Measurements from ENCODE around the gene KAZALD1. TPM values are rescaled to one million over a fixed set of nuclear protein-coding genes. Genes with fewer than 3 reads are reported as not detected.

Gene KAZALD1
- total and polyA plus RNA-seq, 7 donors: 1.5 to 10.7 (median 3.1) TPM

- no peak for ATAC-seq
- intact Hi-C loops (cut with DNase I): no loop called here
- H3K4me3 ChIP-seq: no peak overlapping the region
- H3K9me3 ChIP-seq: no peaks in the 10 kb centered on the region
- DNase-seq: no peak
- H3K27ac ChIP-seq: no peak overlapping the region
- no peak for TF ChIP-seq CTCF (IDR thresholded peaks at IDR 0.05)
- 2 to 23% (median 12%) methylated on average over 4 of the region's 4 CpGs for WGBS, 3 donors
- H3K4me1 ChIP-seq: no peaks in the 10 kb centered on the region
- no peaks in the 10 kb centered on the region for H3K36me3 ChIP-seq (ENCODE audit: insufficient read depth in 1 of 2, low read depth in 1 of 2)
- peaks cover 0 to 83% (median 9%) of the 10 kb centered on the region in 3 donors for H3K27me3 ChIP-seq (ENCODE audit: insufficient read depth in 3 of 3, low read length in 2 of 3)
Measured at GRCh38 chr10:101075775-101076174, 14.0 kb downstream of the KAZALD1 start.

- no peak overlapping the region for H3K27ac ChIP-seq
- DNase-seq (no peak), ATAC-seq (no peak)
- H3K27me3 ChIP-seq (ENCODE audit: insufficient read depth in 3 of 3, low read length in 2 of 3): peaks cover 0 to 82% (median 9%) of the 10 kb centered on the region in 3 donors
- no peaks in the 10 kb centered on the region for H3K9me3 ChIP-seq
- no peak overlapping the region for H3K4me3 ChIP-seq
- 74 to 81% (median 77%) methylated on average over 5 of the region's 5 CpGs for WGBS, 3 donors
- no peaks in the 10 kb centered on the region for H3K4me1 ChIP-seq
- no peaks in the 10 kb centered on the region for H3K36me3 ChIP-seq (ENCODE audit: insufficient read depth in 1 of 2, low read depth in 1 of 2)
- TF ChIP-seq CTCF (IDR thresholded peaks at IDR 0.05): no peak
- intact Hi-C loops (cut with DNase I): no loop called here
Measured at GRCh38 chr10:101076630-101077029, 14.8 kb downstream of the KAZALD1 start.

- peaks cover 0 to 78% (median 2%) of the 10 kb centered on the region in 3 donors for H3K27me3 ChIP-seq (ENCODE audit: insufficient read depth in 3 of 3, low read length in 2 of 3)
- H3K4me3 ChIP-seq: no peak overlapping the region
- intact Hi-C loops (cut with DNase I): no loop called here
- H3K9me3 ChIP-seq: no peaks in the 10 kb centered on the region
- 25 to 67% (median 43%) methylated on average over 1 of the region's 1 CpG for WGBS, 3 donors
- H3K36me3 ChIP-seq (ENCODE audit: insufficient read depth in 1 of 2, low read depth in 1 of 2): no peaks in the 10 kb centered on the region
- ATAC-seq (no peak), DNase-seq (no peak)
- no peak overlapping the region for H3K27ac ChIP-seq
- no peak for TF ChIP-seq CTCF (IDR thresholded peaks at IDR 0.05)
- no peaks in the 10 kb centered on the region for H3K4me1 ChIP-seq
Measured at GRCh38 chr10:101079874-101080273, 18.1 kb downstream of the KAZALD1 start.

- WGBS, 3 donors: 32 to 33% (median 33%) methylated on average over 5 of the region's 5 CpGs
- intact Hi-C loops (cut with DNase I): no loop called here
- ATAC-seq (no peak), DNase-seq (no peak)
- no peak for TF ChIP-seq CTCF (IDR thresholded peaks at IDR 0.05)
- H3K9me3 ChIP-seq: no peaks in the 10 kb centered on the region
- no peak overlapping the region for H3K27ac ChIP-seq
- H3K36me3 ChIP-seq (ENCODE audit: insufficient read depth in 1 of 2, low read depth in 1 of 2): no peaks in the 10 kb centered on the region
- no peak overlapping the region for H3K4me3 ChIP-seq
- no peaks in the 10 kb centered on the region for H3K4me1 ChIP-seq
- peaks cover 0 to 67% (median 0%) of the 10 kb centered on the region in 3 donors for H3K27me3 ChIP-seq (ENCODE audit: insufficient read depth in 3 of 3, low read length in 2 of 3)
Measured at GRCh38 chr10:101080933-101081931, 19.4 kb downstream of the KAZALD1 start.

Measured in psoas muscle (tissue), 8 donors.